NCI-H2196 treated with DMSO at 0.1 percent for 48 hours (cell line): ENCODE data around the gene SPG11.
"Not testable (repeated sequence)": the region's sequence is repeated elsewhere in the genome, so short reads cannot be mapped to it uniquely, and the experiment has no call there.

Source experiments
- DNase-seq: peaks from one replicate; lab custom pipeline; 2025; ENCODE audit not compliant: unreplicated experiment; lab: John Stamatoyannopoulos, UW

SPG11 gene

GRCh38 chr15:44675911-44676310 lies 12.4 kb upstream of the SPG11 start:
- DNase-seq, result no peak

GRCh38 chr15:44673639-44674038 lies 10.2 kb upstream of the SPG11 start:
- no peak for DNase-seq

GRCh38 chr15:44670087-44670950 lies 6.9 kb upstream of the SPG11 start:
- DNase-seq, result no peak

GRCh38 chr15:44668921-44669320 lies 5.5 kb upstream of the SPG11 start:
- no peak for DNase-seq

- DNase-seq, result no peak
Measured at GRCh38 chr15:44667039-44667360, 3.5 kb upstream of the SPG11 start.

GRCh38 chr15:44666210-44667038 lies 3.0 kb upstream of the SPG11 start:
- no peak for DNase-seq

GRCh38 chr15:44662478-44663409 lies 718 bp downstream of the SPG11 start:
- peak; percentile 14 for DNase-seq

- DNase-seq, result no peak
Measured at GRCh38 chr15:44661576-44661975, 1.9 kb downstream of the SPG11 start.

- no peak for DNase-seq
Measured at GRCh38 chr15:44659056-44659455, 4.4 kb downstream of the SPG11 start.

- no peak for DNase-seq
Measured at GRCh38 chr15:44657378-44657777, 6.1 kb downstream of the SPG11 start.

GRCh38 chr15:44656913-44657312 lies 6.5 kb downstream of the SPG11 start:
- no peak for DNase-seq

GRCh38 chr15:44656298-44656697 lies 7.2 kb downstream of the SPG11 start:
- DNase-seq, result no peak

- no peak for DNase-seq
Measured at GRCh38 chr15:44654858-44655257, 8.6 kb downstream of the SPG11 start.

- no peak for DNase-seq
Measured at GRCh38 chr15:44647637-44648036, 15.8 kb downstream of the SPG11 start.

- DNase-seq, result no peak
Measured at GRCh38 chr15:44647036-44647435, 16.4 kb downstream of the SPG11 start.

GRCh38 chr15:44646460-44646859 lies 17.0 kb downstream of the SPG11 start:
- no peak for DNase-seq

- no peak for DNase-seq
Measured at GRCh38 chr15:44641651-44642050, 21.8 kb downstream of the SPG11 start.

- no peak for DNase-seq
Measured at GRCh38 chr15:44636976-44637375, 26.5 kb downstream of the SPG11 start.

- DNase-seq, result no peak
Measured at GRCh38 chr15:44633603-44634002, 29.9 kb downstream of the SPG11 start.

- DNase-seq, result not testable (repeated sequence)
Measured at GRCh38 chr15:44625286-44625685, 38.2 kb downstream of the SPG11 start.

GRCh38 chr15:44623178-44623577 lies 40.3 kb downstream of the SPG11 start:
- no peak for DNase-seq
